Caco-2 (cell line): ENCODE results near the gene TP53I13. TPM values are rescaled to one million over a fixed set of nuclear protein-coding genes. Genes with fewer than 3 reads are reported as not detected.

Experiments used
- BruUV-seq: library from RNA; stranded (reverse); fragments of 400-500 nt; replicated peaks from 2 replicates; lab custom pipeline; 2021; lab: Mats Ljungman, UMichigan
- CTCF ChIA-PET: fragments of 300-600 bp; sonication (Branson Sonifier 250); formaldehyde crosslinking; loops from one replicate; lab custom pipeline; 2022; ENCODE audit warnings: antibody characterized with exemption; lab: Charles Lee
- POLR2A ChIA-PET: fragments of 300-600 bp; sonication (Branson Sonifier 250); formaldehyde crosslinking; loops from one replicate; lab custom pipeline; 2022; ENCODE audit warnings: antibody characterized with exemption; lab: Charles Lee
- DNase-seq, 2 experiments: peaks; one replicate each; pipeline versions ENCODE4 v3.0.0 to v3.0.0-alpha.2; 2020 to 2022
- H3K27me3 ChIP-seq: replicated peaks from 2 replicates; pipeline ENCODE4 v1.6.0; 2011; ENCODE audit warnings: low read length; ENCODE audit not compliant: control insufficient read depth, insufficient read depth
- H3K36me3 ChIP-seq: 2 replicates; pipeline ENCODE4 v1.5.1; 2011; ENCODE audit warnings: low read length; ENCODE audit not compliant: control insufficient read depth, insufficient read depth
- H3K4me1 ChIP-seq: fragments of 250-450 bp; sonication (Bioruptor Pico); 2 replicates; pipeline ENCODE4 v1.5.1; 2020; ENCODE audit warnings: mild to moderate bottlenecking
- H3K4me3 ChIP-seq: 2 replicates; pipeline ENCODE4 v1.5.1; 2011; ENCODE audit warnings: low read depth, mild to moderate bottlenecking, control low read depth, low read length
- H3K9me3 ChIP-seq: fragments of 250-450 bp; sonication (Bioruptor Pico); 2 replicates; pipeline ENCODE4 v1.5.1; 2020; ENCODE audit warnings: mild to moderate bottlenecking, moderate library complexity
- H3K27ac Mint-ChIP-seq: one replicate; pipeline ENCODE4 v1.8.0; 2022; ENCODE audit warnings: mixed read lengths; ENCODE audit not compliant: unreplicated experiment
- H3K27me3 Mint-ChIP-seq: one replicate; pipeline ENCODE4 v1.8.0; 2022; ENCODE audit warnings: mixed read lengths; ENCODE audit not compliant: insufficient read depth, unreplicated experiment
- H3K36me3 Mint-ChIP-seq: one replicate; pipeline ENCODE4 v1.8.0; 2022; ENCODE audit warnings: mild to moderate bottlenecking, mixed read lengths; ENCODE audit not compliant: insufficient read depth, unreplicated experiment
- H3K4me1 Mint-ChIP-seq: one replicate; pipeline ENCODE4 v1.8.0; 2022; ENCODE audit warnings: low read depth, mixed read lengths; ENCODE audit not compliant: unreplicated experiment
- H3K4me3 Mint-ChIP-seq: one replicate; pipeline ENCODE4 v1.8.0; 2022; ENCODE audit warnings: mild to moderate bottlenecking, moderate library complexity, mixed read lengths; ENCODE audit not compliant: unreplicated experiment
- H3K9me3 Mint-ChIP-seq: one replicate; pipeline ENCODE4 v1.8.0; 2022; ENCODE audit warnings: mixed read lengths; ENCODE audit not compliant: unreplicated experiment
- intact Hi-C: fragments of 100-400 bp; cut with micrococcal nuclease; formaldehyde crosslinking; loops from one replicate; pipeline ENCODE4 v1.10.0; 2022; ENCODE audit not compliant: unreplicated experiment
- total RNA-seq: library from RNA; stranded (reverse); gene quantifications from 2 replicates; pipeline ENCODE4 v1.2.3, GENCODE V29; 2022
- TF ChIP-seq, protein P1 (sequence below), 2 experiments: fragments of 200-600 bp in 1 of 2; IDR thresholded peaks; 1 replicate in 1 of 2; 2 replicates in 1 of 2; pipeline versions ENCODE4 v1.5.1 to v1.8.0; 2011 to 2022; ENCODE audit warnings: antibody characterized with exemption in 1 of 2, control low read depth in 1 of 2, inconsistent platforms in 1 of 2, low read depth in 1 of 2, low read length in 1 of 2, mild to moderate bottlenecking in 1 of 2, moderate library complexity in 1 of 2; ENCODE audit not compliant: insufficient read depth in 1 of 2, severe bottlenecking in 1 of 2, unreplicated experiment in 1 of 2

Gene TP53I13
- total RNA-seq, 1 experiment from 2014 or later: 49.2 TPM

DNA sequence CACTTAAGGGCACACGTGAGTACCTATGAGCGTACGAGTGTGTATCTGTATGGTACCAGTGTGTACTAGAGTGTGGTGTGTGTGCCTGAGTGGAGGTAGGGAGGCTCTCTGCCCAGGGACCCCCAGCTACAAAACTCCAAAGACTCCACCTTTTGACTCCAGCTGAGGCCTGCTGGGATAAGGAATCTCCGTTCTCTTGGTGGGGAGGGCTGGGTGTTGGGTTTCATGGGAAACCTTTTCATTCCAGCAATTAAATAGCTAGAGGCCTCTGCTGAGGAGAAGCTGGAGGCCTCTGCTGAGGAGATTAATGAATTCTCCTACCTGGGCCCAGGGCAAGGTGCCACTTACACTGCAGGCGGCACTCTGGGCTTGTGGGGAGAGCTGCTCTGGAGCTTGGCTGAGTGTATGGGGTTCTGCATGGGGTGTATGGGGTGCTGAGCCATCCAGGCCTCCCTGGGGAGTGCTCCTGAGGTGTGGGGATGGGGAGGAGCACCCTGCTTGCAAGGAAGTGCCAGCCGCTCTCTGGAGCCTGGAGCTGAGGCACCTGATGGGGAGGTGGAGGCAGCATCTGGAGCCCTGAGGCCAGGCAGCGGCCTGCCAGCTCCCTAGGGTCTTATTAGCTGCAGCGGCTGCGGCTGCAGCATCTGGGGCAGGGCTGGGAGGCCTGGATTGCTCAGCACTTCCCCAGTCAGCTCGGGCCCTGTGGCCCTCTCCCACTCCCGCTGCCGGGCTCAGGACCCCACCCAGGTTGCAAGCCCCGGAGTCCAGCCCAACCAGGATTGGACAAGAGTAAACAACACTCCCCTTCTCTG, 29.1 kb downstream of the TP53I13 start:
- no peak for DNase-seq
- no peak overlapping the region for H3K4me3 Mint-ChIP-seq
- H3K4me1 Mint-ChIP-seq: no peaks in the 10 kb centered on the region
- Histone ChIP-seq H3K27me3 (no peaks in the 10 kb centered on the region), H3K9me3 (no peaks in the 10 kb centered on the region), H3K36me3 (no peaks in the 10 kb centered on the region), H3K4me3 (no peak overlapping the region), H3K4me1 (peaks cover 14% of the 10 kb centered on the region)
- no peaks in the 10 kb centered on the region for H3K36me3 Mint-ChIP-seq
- no TSS peak for BruUV-seq
- ChIA-PET CTCF (interaction anchor here (0.7 to 1.7 kb wide), 3 partner anchors 20 to 228 kb away, joined by 3 to 9 read pairs (median 4); no protein-coding TSS in a partner anchor), POLR2A (interaction anchor here (0.6 to 0.7 kb wide), 2 partner anchors 12 to 19 kb away, joined by 3 to 4 read pairs; no protein-coding TSS in a partner anchor)
- intact Hi-C loops: loop anchor here (10.0 kb wide), 1 partner anchor 63 kb away; no protein-coding TSS in a partner anchor
- H3K27me3 Mint-ChIP-seq: no peaks in the 10 kb centered on the region
- no peaks in the 10 kb centered on the region for H3K9me3 Mint-ChIP-seq
- TF ChIP-seq, protein P1, sequence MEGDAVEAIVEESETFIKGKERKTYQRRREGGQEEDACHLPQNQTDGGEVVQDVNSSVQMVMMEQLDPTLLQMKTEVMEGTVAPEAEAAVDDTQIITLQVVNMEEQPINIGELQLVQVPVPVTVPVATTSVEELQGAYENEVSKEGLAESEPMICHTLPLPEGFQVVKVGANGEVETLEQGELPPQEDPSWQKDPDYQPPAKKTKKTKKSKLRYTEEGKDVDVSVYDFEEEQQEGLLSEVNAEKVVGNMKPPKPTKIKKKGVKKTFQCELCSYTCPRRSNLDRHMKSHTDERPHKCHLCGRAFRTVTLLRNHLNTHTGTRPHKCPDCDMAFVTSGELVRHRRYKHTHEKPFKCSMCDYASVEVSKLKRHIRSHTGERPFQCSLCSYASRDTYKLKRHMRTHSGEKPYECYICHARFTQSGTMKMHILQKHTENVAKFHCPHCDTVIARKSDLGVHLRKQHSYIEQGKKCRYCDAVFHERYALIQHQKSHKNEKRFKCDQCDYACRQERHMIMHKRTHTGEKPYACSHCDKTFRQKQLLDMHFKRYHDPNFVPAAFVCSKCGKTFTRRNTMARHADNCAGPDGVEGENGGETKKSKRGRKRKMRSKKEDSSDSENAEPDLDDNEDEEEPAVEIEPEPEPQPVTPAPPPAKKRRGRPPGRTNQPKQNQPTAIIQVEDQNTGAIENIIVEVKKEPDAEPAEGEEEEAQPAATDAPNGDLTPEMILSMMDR (IDR thresholded peaks at IDR 0.05; ENCODE audit: insufficient read depth in 1 of 2, low read depth in 1 of 2, low read length in 1 of 2, severe bottlenecking in 1 of 2, unreplicated experiment in 1 of 2): no peak
- H3K27ac Mint-ChIP-seq: no peak overlapping the region

DNA sequence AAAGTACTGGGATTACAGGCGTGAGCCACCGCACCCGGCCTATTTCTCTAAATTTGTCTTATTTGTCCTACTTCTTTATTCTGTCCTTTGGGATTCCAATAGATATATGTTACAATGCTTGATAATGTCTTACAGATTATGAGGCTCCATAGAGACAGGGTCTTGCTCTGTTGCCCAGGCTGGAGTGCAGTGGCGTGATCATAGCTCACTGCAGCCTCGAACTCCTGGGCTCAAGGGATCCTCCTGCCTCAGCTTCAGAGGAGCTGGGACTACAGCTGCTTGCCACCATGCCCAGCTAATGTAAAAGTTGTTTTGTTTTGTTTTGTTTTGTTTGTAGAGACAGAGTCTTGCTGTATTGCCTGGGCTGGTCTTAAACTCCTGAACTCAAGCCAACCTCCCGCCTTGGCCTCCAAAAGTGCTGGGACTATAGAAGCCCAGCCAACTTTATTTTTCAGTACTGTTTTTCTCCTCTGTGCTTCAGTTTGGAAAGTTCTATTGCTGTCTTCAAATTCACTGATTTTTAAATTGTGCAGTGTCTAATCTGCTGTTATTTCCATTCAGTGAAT, 34.7 kb downstream of the TP53I13 start:
- Histone ChIP-seq H3K9me3 (no peaks in the 10 kb centered on the region), H3K27me3 (no peaks in the 10 kb centered on the region), H3K36me3 (no peaks in the 10 kb centered on the region), H3K4me3 (no peak overlapping the region), H3K4me1 (no peaks in the 10 kb centered on the region)
- no peak overlapping the region for H3K4me3 Mint-ChIP-seq
- CTCF ChIA-PET: no interaction called here
- H3K9me3 Mint-ChIP-seq: no peaks in the 10 kb centered on the region
- H3K4me1 Mint-ChIP-seq: no peaks in the 10 kb centered on the region
- DNase-seq: no peak
- BruUV-seq: no TSS peak
- intact Hi-C loops: no loop called here
- POLR2A ChIA-PET: no interaction called here
- TF ChIP-seq, protein P1 (IDR thresholded peaks at IDR 0.05; ENCODE audit: insufficient read depth in 1 of 2, low read depth in 1 of 2, low read length in 1 of 2, severe bottlenecking in 1 of 2, unreplicated experiment in 1 of 2): no peak
- H3K27me3 Mint-ChIP-seq: no peaks in the 10 kb centered on the region
- H3K27ac Mint-ChIP-seq: no peak overlapping the region
- no peaks in the 10 kb centered on the region for H3K36me3 Mint-ChIP-seq

- CTCF ChIA-PET: interaction anchor here (1.5 kb wide), 1 partner anchor 10 kb away, joined by 5 read pairs; no protein-coding TSS in a partner anchor
- Histone ChIP-seq H3K27me3 (no peaks in the 10 kb centered on the region), H3K36me3 (no peaks in the 10 kb centered on the region), H3K4me1 (no peaks in the 10 kb centered on the region), H3K4me3 (no peak overlapping the region), H3K9me3 (no peaks in the 10 kb centered on the region)
- no peaks in the 10 kb centered on the region for H3K4me1 Mint-ChIP-seq
- H3K27me3 Mint-ChIP-seq: no peaks in the 10 kb centered on the region
- H3K36me3 Mint-ChIP-seq: no peaks in the 10 kb centered on the region
- TF ChIP-seq, protein P1 (IDR thresholded peaks at IDR 0.05; ENCODE audit: insufficient read depth in 1 of 2, low read depth in 1 of 2, low read length in 1 of 2, severe bottlenecking in 1 of 2, unreplicated experiment in 1 of 2): no peak
- no peaks in the 10 kb centered on the region for H3K9me3 Mint-ChIP-seq
- POLR2A ChIA-PET: no interaction called here
- no peak for DNase-seq
- H3K4me3 Mint-ChIP-seq: no peak overlapping the region
- no peak overlapping the region for H3K27ac Mint-ChIP-seq
- intact Hi-C loops: no loop called here
- BruUV-seq: no TSS peak
Measured at GRCh38 chr17:29607557-29608195, 39.2 kb downstream of the TP53I13 start.
